HG02884 (cell line): ENCODE results near the gene IFIT5.
"Not testable (repeated sequence)": the region's sequence is repeated elsewhere in the genome, so short reads cannot be mapped to it uniquely, and the experiment has no call there.

ENCODE experiments used
- ATAC-seq: cut with Tn5 transposase; IDR thresholded peaks from one replicate; pipeline ENCODE4 v1.9.1; 2021; ENCODE audit warnings: mild to moderate bottlenecking, moderate library complexity; ENCODE audit not compliant: unreplicated experiment

The IFIT5 gene

DNA sequence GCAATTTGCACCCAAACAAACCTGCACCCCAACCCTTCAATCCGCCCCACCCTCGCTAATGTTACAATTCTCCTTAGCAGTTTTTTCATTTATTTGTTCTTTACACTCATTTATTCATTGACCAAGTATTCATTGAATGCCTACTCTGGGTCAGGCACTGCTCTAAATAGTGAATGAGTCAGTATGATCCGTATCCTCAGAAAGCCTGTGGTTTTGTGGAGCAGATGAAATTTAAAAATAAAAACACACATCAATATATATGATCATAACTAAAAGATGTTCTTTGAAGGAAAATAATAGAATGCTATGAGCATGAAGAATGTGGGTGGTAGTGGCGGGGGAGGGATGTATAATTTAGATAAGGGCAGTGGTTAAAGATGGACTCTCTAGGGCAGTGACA, 13.3 kb downstream of the IFIT5 start:
- ATAC-seq: no peak

DNA sequence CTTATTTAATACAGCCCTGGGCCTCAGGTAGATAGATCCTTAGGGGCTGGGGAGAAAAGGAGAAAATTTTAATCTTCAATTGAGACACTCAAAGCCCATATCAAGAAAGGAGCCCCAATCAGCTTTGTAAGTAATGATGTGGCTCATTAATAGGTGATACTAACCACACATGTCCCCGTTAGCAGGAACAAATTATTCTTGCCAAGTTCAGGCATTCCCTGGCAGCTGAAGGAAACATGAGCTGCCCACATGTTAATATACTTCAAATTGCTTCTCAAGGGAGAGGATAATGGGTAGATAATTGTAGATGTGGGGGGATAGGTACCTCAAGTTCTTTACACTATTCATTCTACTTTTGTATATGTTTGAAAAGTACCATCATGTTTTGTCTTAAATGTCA, 14.5 kb downstream of the IFIT5 start:
- no peak for ATAC-seq

DNA sequence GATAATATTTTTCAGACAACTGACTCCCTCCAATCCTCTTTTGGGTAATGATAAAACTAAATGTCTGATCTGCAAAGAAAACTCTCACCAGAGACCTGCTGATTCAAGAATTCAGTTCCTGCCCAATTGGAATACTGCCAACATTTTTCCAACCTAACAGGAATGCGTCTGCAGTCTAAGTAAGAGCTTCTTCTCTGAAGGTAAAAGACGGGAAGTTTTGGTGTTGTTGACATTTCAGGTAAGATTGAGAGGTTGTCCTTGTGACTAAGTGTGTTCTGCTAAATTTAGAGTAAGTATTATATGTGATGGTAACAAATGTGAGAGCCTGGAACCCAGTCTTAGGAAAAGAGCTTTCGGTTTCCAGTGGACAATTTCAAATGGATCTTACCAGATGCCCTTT, 17.6 kb downstream of the IFIT5 start:
- ATAC-seq: no peak

DNA sequence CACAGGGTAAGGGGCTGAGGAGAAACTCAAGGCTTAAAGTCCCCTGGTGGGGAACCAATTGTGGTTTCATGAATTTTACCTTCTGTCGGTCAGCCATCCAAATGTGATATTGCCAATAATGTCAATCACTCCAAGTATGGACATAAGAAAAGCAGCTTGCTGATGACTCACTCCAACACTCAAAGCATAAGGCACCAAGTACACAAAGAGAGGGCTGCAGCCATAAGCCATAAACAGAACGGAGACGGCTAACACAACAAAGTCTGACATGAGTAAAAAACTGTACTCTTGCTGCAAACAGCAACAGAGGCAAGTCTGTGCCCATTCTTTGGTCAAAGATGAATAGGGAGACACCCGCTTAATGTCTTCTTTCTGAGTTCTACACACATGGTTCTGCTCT, 24.2 kb downstream of the IFIT5 start:
- ATAC-seq: no peak

GRCh38 chr10:89440226-89441009, 26.1 kb downstream of the IFIT5 start:
- ATAC-seq: no peak

DNA sequence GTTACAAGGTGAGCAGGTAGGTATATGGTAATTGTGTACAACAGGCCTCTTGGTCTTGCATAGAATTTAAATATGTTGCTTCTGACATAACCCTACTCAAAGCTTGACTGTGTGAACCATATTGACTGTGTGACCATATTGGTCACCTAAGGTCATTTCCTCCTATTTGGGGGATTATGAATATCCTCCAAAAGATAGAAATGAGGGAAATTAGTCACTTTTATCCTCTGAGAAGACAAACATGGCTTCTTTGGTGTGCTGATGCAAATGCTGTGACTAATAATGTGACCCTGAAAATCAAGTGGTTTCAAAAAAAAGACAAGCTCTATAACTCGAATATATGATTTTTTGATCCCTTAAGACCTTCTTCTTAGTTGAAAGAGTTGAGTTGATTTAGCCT, 27.9 kb downstream of the IFIT5 start:
- no peak for ATAC-seq

GRCh38 chr10:89444819-89445218, 30.5 kb downstream of the IFIT5 start:
- not testable (repeated sequence) for ATAC-seq

DNA sequence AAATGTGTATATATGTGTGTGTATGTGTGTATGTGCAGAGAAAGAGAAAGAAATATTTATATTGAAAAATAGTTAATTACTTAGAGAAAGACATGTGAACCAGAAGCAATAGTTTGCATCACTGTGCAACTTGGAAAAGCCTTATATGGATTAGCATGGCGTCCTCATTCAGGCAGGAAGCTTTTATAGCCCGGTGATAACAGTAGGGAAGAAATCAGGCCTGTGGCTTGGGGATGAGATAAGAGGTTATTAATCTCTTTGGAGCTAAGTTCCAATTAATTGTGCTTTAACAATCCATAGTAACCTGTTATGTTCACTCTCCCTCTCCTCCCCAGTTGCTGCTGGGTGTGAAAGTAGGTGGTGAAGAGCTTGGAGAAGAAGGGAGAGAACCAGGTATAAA, 36.5 kb downstream of the IFIT5 start:
- no peak for ATAC-seq

DNA sequence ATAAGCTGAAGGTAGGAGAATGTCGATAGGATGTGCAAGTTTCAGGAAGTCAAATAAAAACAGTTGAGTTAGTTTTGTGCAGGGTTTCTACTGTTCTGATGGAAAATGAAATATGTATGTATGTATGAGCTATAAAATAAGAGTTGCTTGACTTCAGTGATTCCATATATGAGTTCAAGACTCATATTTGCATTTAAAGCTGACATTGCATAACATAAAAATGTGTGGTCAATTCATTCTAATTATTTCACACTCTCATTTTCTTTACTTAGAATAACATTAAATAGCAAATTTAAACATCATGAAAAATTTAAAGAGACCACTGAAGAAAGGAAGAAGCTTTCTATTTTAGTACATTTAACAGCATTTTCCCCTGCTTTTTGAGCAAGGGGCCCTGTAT, 37.8 kb downstream of the IFIT5 start:
- no peak for ATAC-seq

- ATAC-seq: no peak
Measured at GRCh38 chr10:89454561-89455347, 40.4 kb downstream of the IFIT5 start.

DNA sequence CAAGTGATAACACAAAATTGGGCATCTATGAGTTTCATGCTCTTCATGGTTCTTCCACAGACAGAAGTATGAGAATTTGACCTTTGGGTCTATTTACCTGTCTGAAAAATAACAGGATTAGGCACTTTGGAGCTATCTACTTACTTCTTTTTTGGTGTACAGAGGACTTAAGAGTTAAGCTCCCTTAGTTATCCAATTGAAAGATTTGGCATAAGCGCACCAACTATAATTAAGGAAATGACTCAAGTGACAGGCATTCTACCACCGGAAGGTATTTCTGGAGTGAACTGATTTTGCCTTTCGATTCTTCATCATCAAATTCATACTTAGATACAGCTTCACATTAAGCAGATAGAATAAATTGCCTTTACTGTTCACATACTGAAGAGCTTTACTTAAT, 43.9 kb downstream of the IFIT5 start:
- ATAC-seq: no peak

DNA sequence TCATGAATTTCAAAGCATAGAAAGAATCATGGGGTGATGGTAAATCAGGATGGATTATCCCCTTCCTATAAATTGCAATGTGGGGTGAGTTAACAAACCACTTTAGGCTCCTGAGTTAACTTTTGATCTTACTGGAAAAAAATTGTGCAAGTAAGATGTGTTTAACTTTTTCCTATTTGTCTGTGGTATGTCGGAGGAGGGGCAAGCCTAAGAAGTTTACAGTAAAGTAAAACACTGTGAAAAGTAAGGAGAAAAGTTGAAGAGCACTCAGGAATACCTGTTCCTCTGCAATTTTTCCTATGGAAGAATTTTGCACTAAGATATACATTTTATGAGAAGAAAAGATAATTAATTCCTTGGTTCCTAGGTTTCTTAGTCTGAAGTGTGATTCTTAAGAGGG, 44.4 kb downstream of the IFIT5 start:
- ATAC-seq: no peak

GRCh38 chr10:89463846-89464537, 49.6 kb downstream of the IFIT5 start:
- ATAC-seq: no peak

DNA sequence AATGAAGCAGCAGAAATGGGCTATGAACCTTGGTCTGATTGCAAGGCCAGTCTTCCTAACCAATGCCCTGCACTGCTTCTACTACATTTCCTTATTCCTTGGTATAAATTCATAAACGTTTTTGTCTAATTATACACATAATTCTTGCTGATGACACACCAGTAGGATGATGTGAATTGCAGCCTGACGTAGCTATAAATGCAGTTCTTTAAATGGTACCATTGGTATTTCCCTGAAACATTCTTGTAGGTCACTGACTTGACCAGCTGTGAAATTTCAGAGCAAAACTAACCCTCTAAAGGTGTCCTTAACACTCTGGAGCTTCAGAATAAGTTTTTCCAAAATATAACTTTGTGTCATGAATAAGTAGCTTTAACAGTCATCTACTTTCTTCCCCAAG, 50.8 kb downstream of the IFIT5 start:
- no peak for ATAC-seq

- ATAC-seq: no peak
Measured at GRCh38 chr10:89466599-89467035, 52.2 kb downstream of the IFIT5 start.

DNA sequence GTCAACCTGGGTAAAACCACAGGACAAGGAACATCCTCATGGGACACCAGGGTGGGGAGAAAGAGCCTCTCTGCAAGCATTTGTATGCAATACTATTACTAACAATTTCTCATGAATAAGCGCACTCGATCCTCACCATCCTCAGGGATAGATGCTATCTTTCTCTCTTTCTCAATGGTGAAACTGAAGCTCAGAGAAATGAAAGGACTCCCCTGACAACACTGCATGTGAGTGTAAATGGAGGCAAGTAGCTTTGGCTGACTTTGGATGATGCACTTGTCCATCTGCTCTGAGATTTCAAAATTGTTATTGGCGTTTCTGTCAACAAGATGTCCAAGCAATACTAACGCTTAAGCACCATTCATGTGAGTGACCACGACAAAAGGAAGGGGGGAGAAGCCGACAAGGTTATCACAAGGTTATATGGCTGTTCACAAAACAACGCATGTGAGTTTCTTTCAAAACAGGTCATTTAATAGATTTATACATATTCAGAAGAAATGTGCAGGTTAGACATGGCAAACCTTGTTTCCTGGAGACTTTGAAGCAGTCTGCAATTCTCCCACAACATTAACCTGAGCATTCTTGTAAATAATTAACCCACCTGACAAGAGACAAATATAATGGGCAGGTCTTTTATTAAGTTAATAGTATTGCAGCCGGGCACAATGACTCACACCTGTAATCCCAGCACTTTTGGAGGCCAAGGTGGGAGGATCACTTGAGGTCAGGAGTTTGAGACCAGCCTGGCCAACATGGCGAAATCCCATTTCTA, 54.0 kb downstream of the IFIT5 start:
- no peak for ATAC-seq

GRCh38 chr10:89469517-89469916, 55.1 kb downstream of the IFIT5 start:
- ATAC-seq: no peak
